Measurements from ENCODE around the gene ARHGAP9. TPM values are rescaled to one million over a fixed set of nuclear protein-coding genes. Genes with fewer than 3 reads are reported as not detected.
"Not testable (repeated sequence)": the region's sequence is repeated elsewhere in the genome, so short reads cannot be mapped to it uniquely, and the experiment has no call there.

The ARHGAP9 gene
- total and polyA plus RNA-seq, 2 donors (not counting 1 experiment from before 2014, with no cell fraction given) = under 0.01 to 0.08 TPM

- no peaks in the 10 kb centered on the region for H3K27me3 ChIP-seq (ENCODE audit: control insufficient read depth, insufficient read depth, low read length)
- H3K27ac ChIP-seq (ENCODE audit: insufficient read depth, low read length) = no peak overlapping the region
- TF ChIP-seq EZH2 (IDR thresholded peaks at IDR 0.05; ENCODE audit: low read length, missing control alignments) (no peak), CTCF (conservative IDR thresholded peaks at IDR 0.05 in 1 of 2, IDR thresholded peaks at IDR 0.05 in 1 of 2; ENCODE audit: low read depth in 1 of 2, low read length in 2 of 2) (no peak)
- no peak overlapping the region for H3K4me3 ChIP-seq (replicated peaks in 1 of 4; ENCODE audit: control extremely low read depth in 1 of 4, insufficient read depth in 1 of 4, low read depth in 3 of 4, low read length in 4 of 4)
- DNase-seq (ENCODE audit: low read depth in 2 of 2) = no peak
- H3K4me2 ChIP-seq (ENCODE audit: extremely low read depth, insufficient read depth, low read length) = no peak overlapping the region
- peaks cover 11% of the 10 kb centered on the region for H3K79me2 ChIP-seq (ENCODE audit: control insufficient read depth, insufficient read depth, low read length)
- H3K36me3 ChIP-seq (ENCODE audit: control insufficient read depth, insufficient read depth, low read length) = peaks cover 27% of the 10 kb centered on the region
- no peaks in the 10 kb centered on the region for H4K20me1 ChIP-seq (ENCODE audit: control insufficient read depth, extremely low read depth, insufficient read depth, low read length)
- H2AFZ ChIP-seq (ENCODE audit: low read length) = no peak overlapping the region
- H3K9me3 ChIP-seq (ENCODE audit: control insufficient read depth, insufficient read depth, low read depth, low read length) = no peaks in the 10 kb centered on the region
- no peak overlapping the region for H3K9ac ChIP-seq (ENCODE audit: insufficient read depth, low read length)
- H3K4me1 ChIP-seq (ENCODE audit: control insufficient read depth, extremely low read depth, insufficient read depth, low read length) = peaks cover 8% of the 10 kb centered on the region
These were observed 33.0 kb upstream of the ARHGAP9 start for GRCh38 chr12:57512665-57513064.

GRCh38 chr12:57511588-57512325, 32.1 kb upstream of the ARHGAP9 start:
- Histone ChIP-seq H3K79me2 (ENCODE audit: control insufficient read depth, insufficient read depth, low read length) (peaks cover 2% of the 10 kb centered on the region), H3K27me3 (ENCODE audit: control insufficient read depth, insufficient read depth, low read length) (no peaks in the 10 kb centered on the region), H3K4me2 (ENCODE audit: extremely low read depth, insufficient read depth, low read length) (no peak overlapping the region), H3K9ac (ENCODE audit: insufficient read depth, low read length) (no peak overlapping the region), H3K27ac (ENCODE audit: insufficient read depth, low read length) (no peak overlapping the region), H4K20me1 (ENCODE audit: control insufficient read depth, extremely low read depth, insufficient read depth, low read length) (no peaks in the 10 kb centered on the region), H3K4me3 (replicated peaks in 1 of 4; ENCODE audit: control extremely low read depth in 1 of 4, insufficient read depth in 1 of 4, low read depth in 3 of 4, low read length in 4 of 4) (no peak overlapping the region), H3K36me3 (ENCODE audit: control insufficient read depth, insufficient read depth, low read length) (peaks cover 22% of the 10 kb centered on the region), H3K4me1 (ENCODE audit: control insufficient read depth, extremely low read depth, insufficient read depth, low read length) (peaks cover 3% of the 10 kb centered on the region), H3K9me3 (ENCODE audit: control insufficient read depth, insufficient read depth, low read depth, low read length) (no peaks in the 10 kb centered on the region), H2AFZ (ENCODE audit: low read length) (no peak overlapping the region)
- no peak for DNase-seq (ENCODE audit: low read depth in 2 of 2)
- TF ChIP-seq EZH2 (IDR thresholded peaks at IDR 0.05; ENCODE audit: low read length, missing control alignments) (no peak), CTCF (conservative IDR thresholded peaks at IDR 0.05 in 1 of 2, IDR thresholded peaks at IDR 0.05 in 1 of 2; ENCODE audit: low read depth in 1 of 2, low read length in 2 of 2) (no peak)

GRCh38 chr12:57511161-57511560, 31.5 kb upstream of the ARHGAP9 start:
- no peaks in the 10 kb centered on the region for H3K9me3 ChIP-seq (ENCODE audit: control insufficient read depth, insufficient read depth, low read depth, low read length)
- no peaks in the 10 kb centered on the region for H3K4me1 ChIP-seq (ENCODE audit: control insufficient read depth, extremely low read depth, insufficient read depth, low read length)

GRCh38 chr12:57507796-57508195, 28.1 kb upstream of the ARHGAP9 start:
- not testable (repeated sequence) for H3K9me3 ChIP-seq (ENCODE audit: control insufficient read depth, insufficient read depth, low read depth, low read length); H3K79me2 ChIP-seq (ENCODE audit: control insufficient read depth, insufficient read depth, low read length); H3K9ac ChIP-seq (ENCODE audit: insufficient read depth, low read length); H3K36me3 ChIP-seq (ENCODE audit: control insufficient read depth, insufficient read depth, low read length); H4K20me1 ChIP-seq (ENCODE audit: control insufficient read depth, extremely low read depth, insufficient read depth, low read length); H3K4me3 ChIP-seq (replicated peaks in 1 of 4; ENCODE audit: control extremely low read depth in 1 of 4, insufficient read depth in 1 of 4, low read depth in 3 of 4, low read length in 4 of 4); H3K4me2 ChIP-seq (ENCODE audit: extremely low read depth, insufficient read depth, low read length); H2AFZ ChIP-seq (ENCODE audit: low read length); H3K27ac ChIP-seq (ENCODE audit: insufficient read depth, low read length); DNase-seq (ENCODE audit: low read depth in 2 of 2); H3K4me1 ChIP-seq (ENCODE audit: control insufficient read depth, extremely low read depth, insufficient read depth, low read length); H3K27me3 ChIP-seq (ENCODE audit: control insufficient read depth, insufficient read depth, low read length)

More at GRCh38 chr12:57511161-57511560, 31.5 kb upstream of the ARHGAP9 start:
- no peak overlapping the region for H2AFZ ChIP-seq (ENCODE audit: low read length)
- H3K27ac ChIP-seq (ENCODE audit: insufficient read depth, low read length) = no peak overlapping the region
- H3K27me3 ChIP-seq (ENCODE audit: control insufficient read depth, insufficient read depth, low read length) = no peaks in the 10 kb centered on the region
- no peak for TF ChIP-seq EZH2 (IDR thresholded peaks at IDR 0.05; ENCODE audit: low read length, missing control alignments)
- TF ChIP-seq CTCF (conservative IDR thresholded peaks at IDR 0.05 in 1 of 2, IDR thresholded peaks at IDR 0.05 in 1 of 2; ENCODE audit: low read depth in 1 of 2, low read length in 2 of 2) = no peak
- peaks cover 19% of the 10 kb centered on the region for H3K36me3 ChIP-seq (ENCODE audit: control insufficient read depth, insufficient read depth, low read length)
- no peak overlapping the region for H3K4me2 ChIP-seq (ENCODE audit: extremely low read depth, insufficient read depth, low read length)
- H3K4me3 ChIP-seq (replicated peaks in 1 of 4; ENCODE audit: control extremely low read depth in 1 of 4, insufficient read depth in 1 of 4, low read depth in 3 of 4, low read length in 4 of 4) = no peak overlapping the region
- DNase-seq (ENCODE audit: low read depth in 2 of 2) = no peak
- no peaks in the 10 kb centered on the region for H4K20me1 ChIP-seq (ENCODE audit: control insufficient read depth, extremely low read depth, insufficient read depth, low read length)
- H3K9ac ChIP-seq (ENCODE audit: insufficient read depth, low read length) = no peak overlapping the region
- no peaks in the 10 kb centered on the region for H3K79me2 ChIP-seq (ENCODE audit: control insufficient read depth, insufficient read depth, low read length)
